HG02852 (cell line): ENCODE results near the gene MTR.

Experiments
- ATAC-seq: cut with Tn5 transposase; IDR thresholded peaks from one replicate; pipeline ENCODE4 v1.9.1; 2021; ENCODE audit warnings: mild to moderate bottlenecking, moderate library complexity; ENCODE audit not compliant: unreplicated experiment

MTR gene

GRCh38 chr1:236774926-236775325 lies 20.2 kb upstream of the MTR start:
- ATAC-seq: no peak

GRCh38 chr1:236779312-236779711 lies 15.8 kb upstream of the MTR start:
- ATAC-seq: no peak

- no peak for ATAC-seq
These were observed 9.6 kb upstream of the MTR start for GRCh38 chr1:236785477-236785876.

- ATAC-seq: no peak
These were observed 8.6 kb upstream of the MTR start for GRCh38 chr1:236786453-236786852.

GRCh38 chr1:236794585-236795034 lies 482 bp upstream of the MTR start:
- no peak for ATAC-seq

- ATAC-seq: peak; percentile 34
These were observed 920 bp downstream of the MTR start for GRCh38 chr1:236795757-236796667.

GRCh38 chr1:236799001-236799400 lies 3.9 kb downstream of the MTR start:
- no peak for ATAC-seq

GRCh38 chr1:236800002-236800620 lies 5.0 kb downstream of the MTR start:
- ATAC-seq: no peak

GRCh38 chr1:236800623-236801022 lies 5.5 kb downstream of the MTR start:
- ATAC-seq: no peak

GRCh38 chr1:236802264-236802663 lies 7.2 kb downstream of the MTR start:
- no peak for ATAC-seq

GRCh38 chr1:236806634-236807033 lies 11.5 kb downstream of the MTR start:
- ATAC-seq: no peak

GRCh38 chr1:236808005-236808404 lies 12.9 kb downstream of the MTR start:
- ATAC-seq: no peak

- ATAC-seq: no peak
These were observed 13.6 kb downstream of the MTR start for GRCh38 chr1:236808564-236809130.

GRCh38 chr1:236809148-236809547 lies 14.1 kb downstream of the MTR start:
- no peak for ATAC-seq

- no peak for ATAC-seq
These were observed 14.9 kb downstream of the MTR start for GRCh38 chr1:236810018-236810417.

- ATAC-seq: no peak
These were observed 17.4 kb downstream of the MTR start for GRCh38 chr1:236812334-236813030.

GRCh38 chr1:236815941-236816340 lies 20.8 kb downstream of the MTR start:
- ATAC-seq: no peak

GRCh38 chr1:236819856-236820255 lies 24.8 kb downstream of the MTR start:
- ATAC-seq: no peak

- no peak for ATAC-seq
These were observed 26.1 kb downstream of the MTR start for GRCh38 chr1:236821091-236821627.

GRCh38 chr1:236823559-236823958 lies 28.5 kb downstream of the MTR start:
- ATAC-seq: no peak

GRCh38 chr1:236829085-236829484 lies 34.0 kb downstream of the MTR start:
- ATAC-seq: no peak
